WTC11 (cell line): ENCODE data around the gene SRSF8. TPM values are rescaled to one million over a fixed set of nuclear protein-coding genes. Genes with fewer than 3 reads are reported as not detected.
"Not testable (repeated sequence)": the region's sequence is repeated elsewhere in the genome, so short reads cannot be mapped to it uniquely, and the experiment has no call there.

Experiments
- ATAC-seq: fragments of 200-7000 bp; cut with Tn5 transposase; 2 replicates; pipeline ENCODE4 v1.10.0; 2021; ENCODE audit warnings: mild to moderate bottlenecking, moderate library complexity
- CTCF ChIA-PET: fragments of 300-600 bp; sonication (Branson Sonifier 250); formaldehyde crosslinking; loops from one replicate; lab custom pipeline; 2021; ENCODE audit warnings: antibody characterized with exemption; lab: Charles Lee
- POLR2A ChIA-PET: fragments of 350-600 bp; sonication (Branson Sonifier 250); formaldehyde crosslinking; loops from one replicate; lab custom pipeline; 2021; ENCODE audit warnings: antibody characterized with exemption; lab: Charles Lee
- DNase-seq: peaks from one replicate; pipeline ENCODE4 v3.0.0; 2021; ENCODE audit warnings: low spot score
- H3K27ac Mint-ChIP-seq: 2 replicates; pipeline ENCODE4 v1.8.0; 2021; ENCODE audit warnings: mixed read lengths
- H3K27me3 Mint-ChIP-seq: 2 replicates; pipeline ENCODE4 v1.8.0; 2021; ENCODE audit warnings: low read depth, mild to moderate bottlenecking, moderate library complexity, mixed read lengths
- H3K36me3 Mint-ChIP-seq: 2 replicates; pipeline ENCODE4 v1.8.0; 2021; ENCODE audit warnings: mixed read lengths
- H3K4me1 Mint-ChIP-seq: 2 replicates; pipeline ENCODE4 v1.8.0; 2022; ENCODE audit warnings: mixed read lengths
- H3K4me3 Mint-ChIP-seq: 2 replicates; pipeline ENCODE4 v1.8.0; 2021; ENCODE audit warnings: mild to moderate bottlenecking, moderate library complexity, mixed read lengths
- H3K9me3 Mint-ChIP-seq: 2 replicates; pipeline ENCODE4 v1.8.0; 2021; ENCODE audit warnings: mixed read lengths
- ARID4B ChIP-seq: sonication (generic); formaldehyde crosslinking; IDR thresholded peaks from 2 replicates; pipeline ENCODE4 v1.8.0; 2023; ENCODE audit warnings: missing genetic modification reagents, mild to moderate bottlenecking, borderline replicate concordance
- CBFB ChIP-seq: sonication (generic); formaldehyde crosslinking; IDR thresholded peaks from 2 replicates; pipeline ENCODE4 v1.8.1; 2022; ENCODE audit warnings: mild to moderate bottlenecking, low read depth, missing genetic modification reagents
- E2F1 ChIP-seq: sonication (generic); formaldehyde crosslinking; IDR thresholded peaks from 2 replicates; pipeline ENCODE4 v1.8.0; 2022; ENCODE audit warnings: mild to moderate bottlenecking, missing genetic modification reagents
- FOXK1 ChIP-seq: sonication (generic); formaldehyde crosslinking; IDR thresholded peaks from 2 replicates; pipeline ENCODE4 v1.8.0; 2022; ENCODE audit warnings: mild to moderate bottlenecking, moderate library complexity, missing genetic modification reagents
- GABPB1 ChIP-seq: sonication (generic); formaldehyde crosslinking; IDR thresholded peaks from 2 replicates; pipeline ENCODE4 v1.8.1; 2023; ENCODE audit warnings: mild to moderate bottlenecking, missing genetic modification reagents
- HMGXB4 ChIP-seq: sonication (generic); formaldehyde crosslinking; IDR thresholded peaks from 2 replicates; pipeline ENCODE4 v1.8.1; 2023; ENCODE audit warnings: mild to moderate bottlenecking, moderate library complexity, missing genetic modification reagents
- KAT7 ChIP-seq: sonication (generic); formaldehyde crosslinking; IDR thresholded peaks from 2 replicates; pipeline ENCODE4 v1.8.1; 2023; ENCODE audit warnings: missing genetic modification reagents, mild to moderate bottlenecking, borderline replicate concordance
- MAX ChIP-seq: sonication (generic); formaldehyde crosslinking; IDR thresholded peaks from 2 replicates; pipeline ENCODE4 v1.8.0; 2022; ENCODE audit warnings: mild to moderate bottlenecking, missing genetic modification reagents
- MLX ChIP-seq: sonication (generic); formaldehyde crosslinking; IDR thresholded peaks from 2 replicates; pipeline ENCODE4 v1.8.1; 2023; ENCODE audit warnings: mild to moderate bottlenecking, missing genetic modification reagents, moderate library complexity
- NR1H2 ChIP-seq: sonication (generic); formaldehyde crosslinking; IDR thresholded peaks from 2 replicates; pipeline ENCODE4 v1.9.0; 2021; ENCODE audit warnings: mild to moderate bottlenecking, moderate library complexity, missing genetic modification reagents
- NR2C2 ChIP-seq: sonication (generic); formaldehyde crosslinking; IDR thresholded peaks from 2 replicates; pipeline ENCODE4 v1.8.0; 2022; ENCODE audit warnings: mild to moderate bottlenecking, missing genetic modification reagents
- PREB ChIP-seq: sonication (generic); formaldehyde crosslinking; IDR thresholded peaks from 2 replicates; pipeline ENCODE4 v1.8.1; 2022; ENCODE audit warnings: mild to moderate bottlenecking, missing genetic modification reagents, moderate library complexity, borderline replicate concordance
- SP1 ChIP-seq: sonication (generic); formaldehyde crosslinking; conservative IDR thresholded peaks from 2 replicates; pipeline ENCODE4 v1.8.1; 2022; ENCODE audit warnings: missing genetic modification reagents
- TEAD4 ChIP-seq: sonication (generic); formaldehyde crosslinking; IDR thresholded peaks from 2 replicates; pipeline ENCODE4 v1.8.0; 2022; ENCODE audit warnings: mild to moderate bottlenecking, missing genetic modification reagents
- ZNF219 ChIP-seq: sonication (generic); formaldehyde crosslinking; IDR thresholded peaks from 2 replicates; pipeline ENCODE4 v1.8.0; 2023; ENCODE audit warnings: missing genetic modification reagents, mild to moderate bottlenecking, borderline replicate concordance
- total RNA-seq: library from RNA; stranded (reverse); gene quantifications from 3 replicates; pipeline ENCODE4 v1.2.3, GENCODE V29; 2021

SRSF8 gene
- total RNA-seq, 1 experiment from 2014 or later: 20.9 TPM

GRCh38 chr11:95024958-95025357 is 41.8 kb upstream of the SRSF8 start, which contains the start of gene KDM4E:
TSS of gene KDM4E (plus strand) at chr11:95025258. CDS start at chr11:95025558, 300 bp downstream.
- no peaks in the 10 kb centered on the region for H3K27me3 Mint-ChIP-seq
- ChIA-PET POLR2A (no interaction called here), CTCF (no interaction called here)
- no peaks in the 10 kb centered on the region for H3K36me3 Mint-ChIP-seq
- no peak within 1 kb of the TSS for H3K27ac Mint-ChIP-seq
- no peak for DNase-seq
- H3K4me3 Mint-ChIP-seq: no peak within 1 kb of the TSS
- ATAC-seq: no peak
- TF ChIP-seq GABPB1 (CRISPR knock-in tag) (no peak), ARID4B (CRISPR knock-in tag) (no peak), CBFB (no peak), MAX (CRISPR knock-in tag) (no peak), PREB (no peak), HMGXB4 (no peak), ZNF219 (CRISPR knock-in tag) (no peak), E2F1 (CRISPR knock-in tag) (no peak), TEAD4 (CRISPR knock-in tag) (no peak), FOXK1 (CRISPR knock-in tag) (no peak)
- H3K4me1 Mint-ChIP-seq: no peaks in the 10 kb centered on the region
- peaks cover 9% of the 10 kb centered on the region for H3K9me3 Mint-ChIP-seq

GRCh38 chr11:95025594-95025993 is 41.1 kb upstream of the SRSF8 start:
- not testable (repeated sequence) for H3K27ac Mint-ChIP-seq

GRCh38 chr11:95028357-95028756 is 38.4 kb upstream of the SRSF8 start:
- no peak for DNase-seq
- ChIA-PET CTCF (no interaction called here), POLR2A (no interaction called here)
- H3K4me1 Mint-ChIP-seq: no peaks in the 10 kb centered on the region
- peaks cover 9% of the 10 kb centered on the region for H3K9me3 Mint-ChIP-seq
- ATAC-seq: no peak
- H3K36me3 Mint-ChIP-seq: no peaks in the 10 kb centered on the region
- TF ChIP-seq NR1H2 (CRISPR knock-in tag) (no peak), SP1 (no peak), NR2C2 (no peak), KAT7 (no peak), MLX (CRISPR knock-in tag) (no peak)
- TF ChIP-seq, all 79 proteins: peak for 0
- H3K27me3 Mint-ChIP-seq: peaks cover 4% of the 10 kb centered on the region; the same call in 1 of the 2 replicates
- H3K4me3 Mint-ChIP-seq: no peak overlapping the region
- no peak overlapping the region for H3K27ac Mint-ChIP-seq

More at GRCh38 chr11:95025594-95025993, 41.1 kb upstream of the SRSF8 start:
- H3K4me1 Mint-ChIP-seq, ATAC-seq, DNase-seq, H3K9me3 Mint-ChIP-seq, H3K4me3 Mint-ChIP-seq, H3K36me3 Mint-ChIP-seq, CTCF ChIA-PET, POLR2A ChIA-PET, H3K27me3 Mint-ChIP-seq: not testable (repeated sequence)
